MM.1S (cell line): ENCODE measurements around the gene LYRM4.

Experiments used
- DNase-seq: peaks from one replicate; pipeline ENCODE4 v3.0.0-alpha.2; 2015
- H2AFZ ChIP-seq: fragments of 300-600 bp; sonication (generic); 2 replicates; pipeline ENCODE4 v1.6.0; 2016; ENCODE audit warnings: antibody characterized with exemption, low read length
- H3F3A ChIP-seq: fragments of 300-600 bp; sonication (generic); 2 replicates; pipeline ENCODE4 v1.6.1; 2016; ENCODE audit warnings: mild to moderate bottlenecking, antibody characterized with exemption, low read length, moderate library complexity, mixed read lengths; ENCODE audit not compliant: insufficient read depth
- H3K27ac ChIP-seq: fragments of 300-600 bp; sonication (generic); 2 replicates; pipeline ENCODE4 v1.5.1; 2016; ENCODE audit warnings: mild to moderate bottlenecking, low read length
- H3K27me3 ChIP-seq: fragments of 300-600 bp; sonication (generic); replicated peaks from 2 replicates; pipeline ENCODE4 v1.6.0; 2016; ENCODE audit warnings: low read length; ENCODE audit not compliant: insufficient read depth
- H3K36me3 ChIP-seq: fragments of 300-600 bp; sonication (generic); replicated peaks from 2 replicates; pipeline ENCODE4 v1.6.1; 2016; ENCODE audit warnings: mild to moderate bottlenecking, low read length, mixed read lengths; ENCODE audit not compliant: insufficient read depth
- H3K4me1 ChIP-seq: fragments of 300-600 bp; sonication (generic); 2 replicates; pipeline ENCODE4 v1.6.1; 2016; ENCODE audit warnings: low read length, mixed read lengths
- H3K4me2 ChIP-seq: fragments of 300-600 bp; sonication (generic); 2 replicates; pipeline ENCODE4 v1.6.0; 2016; ENCODE audit warnings: low read depth, low read length
- H3K4me3 ChIP-seq: fragments of 300-600 bp; sonication (generic); 2 replicates; pipeline ENCODE4 v1.5.1; 2016; ENCODE audit warnings: low read length, mixed read lengths
- H3K79me2 ChIP-seq: fragments of 300-600 bp; sonication (generic); 2 replicates; pipeline ENCODE4 v1.6.1; 2016; ENCODE audit warnings: mixed run types, low read length, mixed read lengths
- H3K9ac ChIP-seq: fragments of 300-600 bp; sonication (generic); 2 replicates; pipeline ENCODE4 v1.6.1; 2016; ENCODE audit warnings: low read length, mixed read lengths
- H3K9me2 ChIP-seq: fragments of 300-600 bp; sonication (generic); replicated peaks from 2 replicates; pipeline ENCODE4 v1.6.1; 2016; ENCODE audit warnings: mild to moderate bottlenecking, low read length, mixed read lengths; ENCODE audit not compliant: insufficient read depth
- H3K9me3 ChIP-seq: fragments of 300-600 bp; sonication (generic); replicated peaks from 2 replicates; pipeline ENCODE4 v1.6.1; 2016; ENCODE audit warnings: mild to moderate bottlenecking, low read length, mixed read lengths; ENCODE audit not compliant: insufficient read depth
- H4K20me1 ChIP-seq: fragments of 300-600 bp; sonication (generic); 2 replicates; pipeline ENCODE4 v1.6.1; 2016; ENCODE audit warnings: mild to moderate bottlenecking, low read length, moderate library complexity, mixed read lengths; ENCODE audit not compliant: insufficient read depth
- EZH2 ChIP-seq: fragments of 300-600 bp; sonication (generic); optimal IDR thresholded peaks from 2 replicates; pipeline ENCODE3; 2017; ENCODE audit warnings: low read depth, mild to moderate bottlenecking, antibody characterized with exemption, low read length, mixed read lengths
- EZH2phosphoT487 ChIP-seq: fragments of 300-600 bp; sonication (generic); IDR thresholded peaks from 2 replicates; pipeline ENCODE4 v1.6.1; 2018; ENCODE audit warnings: antibody characterized with exemption, low read length
- TF ChIP-seq, protein P1 (sequence below): fragments of 300-600 bp; sonication (generic); IDR thresholded peaks from 2 replicates; pipeline ENCODE4 v1.5.1; 2016; ENCODE audit warnings: antibody characterized with exemption, low read length, mixed read lengths

Gene LYRM4

DNA sequence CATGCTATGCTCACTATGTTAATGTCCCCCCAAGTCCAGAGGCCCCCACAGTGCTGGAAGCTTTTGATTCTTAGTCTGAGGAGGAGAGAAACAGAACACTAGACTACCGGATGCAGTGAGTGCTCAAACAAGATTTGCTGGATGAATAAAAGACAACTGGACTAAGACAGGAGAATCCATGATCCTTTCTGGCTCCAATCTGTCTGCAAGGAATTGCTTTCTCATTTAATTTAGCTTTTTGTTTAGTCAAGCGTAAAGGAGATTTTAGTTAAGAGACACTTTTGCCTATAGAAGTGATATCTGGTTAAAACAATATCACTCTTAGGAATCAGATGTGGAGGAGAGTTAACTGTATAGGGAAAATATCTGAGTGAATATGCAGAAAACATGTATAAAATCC, 13.5 kb downstream of the LYRM4 start:
- H3K27ac ChIP-seq, result no peak overlapping the region
- H3F3A ChIP-seq, result no peaks in the 10 kb centered on the region
- no peak for DNase-seq
- H3K9me3 ChIP-seq, result no peaks in the 10 kb centered on the region
- H3K9me2 ChIP-seq, result no peaks in the 10 kb centered on the region
- no peaks in the 10 kb centered on the region for H4K20me1 ChIP-seq
- H3K4me3 ChIP-seq, result no peak overlapping the region
- 0 out of 2 replicates have a peak, but pooled peaks cover 5% of the 10 kb centered on the region for H3K4me1 ChIP-seq
- no peaks in the 10 kb centered on the region for H3K36me3 ChIP-seq
- TF ChIP-seq, protein P1, sequence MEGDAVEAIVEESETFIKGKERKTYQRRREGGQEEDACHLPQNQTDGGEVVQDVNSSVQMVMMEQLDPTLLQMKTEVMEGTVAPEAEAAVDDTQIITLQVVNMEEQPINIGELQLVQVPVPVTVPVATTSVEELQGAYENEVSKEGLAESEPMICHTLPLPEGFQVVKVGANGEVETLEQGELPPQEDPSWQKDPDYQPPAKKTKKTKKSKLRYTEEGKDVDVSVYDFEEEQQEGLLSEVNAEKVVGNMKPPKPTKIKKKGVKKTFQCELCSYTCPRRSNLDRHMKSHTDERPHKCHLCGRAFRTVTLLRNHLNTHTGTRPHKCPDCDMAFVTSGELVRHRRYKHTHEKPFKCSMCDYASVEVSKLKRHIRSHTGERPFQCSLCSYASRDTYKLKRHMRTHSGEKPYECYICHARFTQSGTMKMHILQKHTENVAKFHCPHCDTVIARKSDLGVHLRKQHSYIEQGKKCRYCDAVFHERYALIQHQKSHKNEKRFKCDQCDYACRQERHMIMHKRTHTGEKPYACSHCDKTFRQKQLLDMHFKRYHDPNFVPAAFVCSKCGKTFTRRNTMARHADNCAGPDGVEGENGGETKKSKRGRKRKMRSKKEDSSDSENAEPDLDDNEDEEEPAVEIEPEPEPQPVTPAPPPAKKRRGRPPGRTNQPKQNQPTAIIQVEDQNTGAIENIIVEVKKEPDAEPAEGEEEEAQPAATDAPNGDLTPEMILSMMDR, result no peak
- TF ChIP-seq EZH2phosphoT487 (no peak), EZH2 (no peak)
- H3K9ac ChIP-seq, result no peak overlapping the region
- no peaks in the 10 kb centered on the region for H3K27me3 ChIP-seq
- H3K4me2 ChIP-seq, result no peak overlapping the region
- peaks cover 32% of the 10 kb centered on the region for H3K79me2 ChIP-seq
- no peak overlapping the region for H2AFZ ChIP-seq

DNA sequence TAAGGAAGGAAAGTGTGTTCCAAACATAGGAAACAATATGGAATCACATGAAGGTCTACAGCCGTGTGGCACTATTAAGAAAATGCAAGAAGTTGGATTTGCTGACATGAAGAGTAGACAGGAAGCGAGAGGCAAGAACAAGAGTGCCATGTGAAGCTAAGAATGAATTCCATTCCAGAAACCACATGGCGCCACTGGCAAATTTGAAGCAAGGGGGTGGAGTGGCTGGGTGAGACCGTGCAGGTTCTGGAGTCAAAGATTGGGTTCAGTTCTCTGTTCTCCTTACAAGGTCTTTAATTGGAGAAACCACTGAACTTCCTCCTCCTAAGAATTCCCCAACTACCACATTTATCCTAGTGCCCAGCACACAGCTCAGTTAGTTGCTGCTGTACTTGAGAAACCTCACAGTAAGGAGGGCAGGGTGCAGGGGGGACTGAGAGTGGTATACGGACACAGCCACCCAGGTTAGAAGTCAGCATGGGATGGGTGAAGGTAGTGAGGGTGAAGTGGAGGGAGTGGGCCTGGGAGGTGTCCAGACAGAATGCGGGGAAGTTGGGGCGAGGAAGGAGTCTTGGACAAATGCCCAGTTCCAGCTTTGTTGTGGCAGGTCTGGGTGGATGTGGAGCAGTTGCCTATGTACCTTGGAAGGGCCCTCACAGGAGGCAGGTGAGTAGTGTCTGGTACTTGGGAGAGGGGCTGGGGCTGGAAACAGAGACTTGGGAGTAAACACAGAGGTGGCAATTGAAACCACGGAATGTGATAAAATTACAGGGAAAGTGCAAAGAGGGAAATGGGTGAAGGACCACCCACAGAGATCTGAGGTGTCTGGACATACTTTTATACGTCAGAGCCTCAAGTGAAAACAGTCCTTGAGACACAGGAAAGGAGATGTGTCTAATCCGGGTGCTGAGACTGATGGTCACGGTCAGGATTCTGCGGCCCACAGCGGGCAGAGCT, 14.3 kb downstream of the LYRM4 start:
- H3K27ac ChIP-seq, result no peak overlapping the region
- peaks cover 30% of the 10 kb centered on the region for H3K79me2 ChIP-seq
- no peaks in the 10 kb centered on the region for H3K9me2 ChIP-seq
- H3K9me3 ChIP-seq, result no peaks in the 10 kb centered on the region
- no peaks in the 10 kb centered on the region for H4K20me1 ChIP-seq
- H3K4me1 ChIP-seq, result 0 out of 2 replicates have a peak, but pooled peaks cover 5% of the 10 kb centered on the region
- no peak overlapping the region for H3K4me2 ChIP-seq
- no peak overlapping the region for H2AFZ ChIP-seq
- DNase-seq, result no peak
- no peaks in the 10 kb centered on the region for H3F3A ChIP-seq
- no peaks in the 10 kb centered on the region for H3K36me3 ChIP-seq
- no peak overlapping the region for H3K9ac ChIP-seq
- no peak overlapping the region for H3K4me3 ChIP-seq
- TF ChIP-seq EZH2, result no peak
- no peak for TF ChIP-seq EZH2phosphoT487
- TF ChIP-seq, protein P1, result no peak
- H3K27me3 ChIP-seq, result no peaks in the 10 kb centered on the region

DNA sequence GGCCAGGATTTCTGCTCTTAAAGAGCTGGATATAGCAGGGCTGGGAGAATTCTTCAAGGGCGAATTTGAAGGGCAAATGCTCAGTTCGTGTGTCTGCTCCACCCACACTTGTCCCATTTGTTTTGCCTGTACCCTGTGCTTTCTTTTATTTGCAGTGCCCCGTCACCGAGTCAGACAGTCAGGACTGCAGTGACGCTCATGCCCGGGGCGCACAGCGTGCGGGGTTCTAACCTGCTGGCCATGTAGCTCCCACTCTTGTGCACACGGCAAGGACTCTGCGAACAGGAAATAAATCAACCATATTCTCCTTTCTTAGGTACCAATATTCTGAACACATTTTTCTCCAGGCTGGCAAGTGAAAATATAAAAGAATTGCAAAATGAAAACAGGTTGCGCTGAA, 17.7 kb downstream of the LYRM4 start:
- Histone ChIP-seq H3K4me1 (0 out of 2 replicates have a peak, but pooled peaks cover 5% of the 10 kb centered on the region), H2AFZ (no peak overlapping the region), H3K36me3 (no peaks in the 10 kb centered on the region), H3K9me3 (no peaks in the 10 kb centered on the region), H3K4me2 (no peak overlapping the region), H3K9ac (no peak overlapping the region), H3K4me3 (no peak overlapping the region), H3K27ac (no peak overlapping the region), H4K20me1 (no peaks in the 10 kb centered on the region), H3F3A (no peaks in the 10 kb centered on the region), H3K27me3 (no peaks in the 10 kb centered on the region), H3K79me2 (peaks cover 14% of the 10 kb centered on the region), H3K9me2 (no peaks in the 10 kb centered on the region)
- TF ChIP-seq EZH2phosphoT487 (no peak), EZH2 (no peak)
- TF ChIP-seq, protein P1, result no peak
- no peak for DNase-seq
